ENCODE results near the gene LIG1. TPM values are rescaled to one million over a fixed set of nuclear protein-coding genes. Genes with fewer than 3 reads are reported as not detected.
A peak's percentile ranks its signal among the peaks of the same experiment; 100 is the strongest.

Gene LIG1
- total RNA-seq, 4 donors from 2014 or later, result 2.7 to 12.6 (median 7.1) TPM

DNA sequence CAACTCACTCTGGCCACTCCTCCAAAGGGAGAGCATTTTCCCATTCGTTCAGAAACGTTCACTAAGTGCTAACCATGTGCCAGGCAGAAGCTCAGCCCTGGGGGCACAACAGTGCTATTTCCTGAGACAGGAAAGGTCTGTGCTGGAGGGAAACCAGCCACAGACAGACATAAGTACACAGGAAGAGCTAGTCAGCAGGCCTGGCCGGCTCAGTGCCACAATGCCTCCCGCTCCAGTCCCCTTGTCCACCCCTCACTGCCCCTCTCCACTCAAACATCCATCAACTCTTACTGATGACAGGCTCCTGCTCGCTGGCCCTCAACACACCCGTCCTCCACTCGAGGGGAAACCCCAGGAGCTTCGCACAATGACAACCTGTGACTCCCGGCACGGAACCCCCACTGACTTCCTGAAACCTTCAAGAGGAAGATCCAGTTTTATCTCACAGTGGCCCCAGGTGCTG lies 48.2 kb downstream of the LIG1 start:
- Histone ChIP-seq H3K4me1 (peaks cover 0 to 5% (median 0%) of the 10 kb centered on the region in 3 donors), H3K27ac (no peak overlapping the region), H3K36me3 (peaks cover 0 to 35% of the 10 kb centered on the region in 2 donors), H3K4me3 (no peak overlapping the region), H3K9me3 (no peaks in the 10 kb centered on the region), H3K27me3 (no peaks in the 10 kb centered on the region)
- no peak for TF ChIP-seq POLR2A (IDR thresholded peaks at IDR 0.05)
- TF ChIP-seq POLR2AphosphoS5 (IDR thresholded peaks at IDR 0.05), result no peak
- no peak for TF ChIP-seq EP300 (IDR thresholded peaks at IDR 0.05)
- TF ChIP-seq, protein P1, sequence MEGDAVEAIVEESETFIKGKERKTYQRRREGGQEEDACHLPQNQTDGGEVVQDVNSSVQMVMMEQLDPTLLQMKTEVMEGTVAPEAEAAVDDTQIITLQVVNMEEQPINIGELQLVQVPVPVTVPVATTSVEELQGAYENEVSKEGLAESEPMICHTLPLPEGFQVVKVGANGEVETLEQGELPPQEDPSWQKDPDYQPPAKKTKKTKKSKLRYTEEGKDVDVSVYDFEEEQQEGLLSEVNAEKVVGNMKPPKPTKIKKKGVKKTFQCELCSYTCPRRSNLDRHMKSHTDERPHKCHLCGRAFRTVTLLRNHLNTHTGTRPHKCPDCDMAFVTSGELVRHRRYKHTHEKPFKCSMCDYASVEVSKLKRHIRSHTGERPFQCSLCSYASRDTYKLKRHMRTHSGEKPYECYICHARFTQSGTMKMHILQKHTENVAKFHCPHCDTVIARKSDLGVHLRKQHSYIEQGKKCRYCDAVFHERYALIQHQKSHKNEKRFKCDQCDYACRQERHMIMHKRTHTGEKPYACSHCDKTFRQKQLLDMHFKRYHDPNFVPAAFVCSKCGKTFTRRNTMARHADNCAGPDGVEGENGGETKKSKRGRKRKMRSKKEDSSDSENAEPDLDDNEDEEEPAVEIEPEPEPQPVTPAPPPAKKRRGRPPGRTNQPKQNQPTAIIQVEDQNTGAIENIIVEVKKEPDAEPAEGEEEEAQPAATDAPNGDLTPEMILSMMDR (IDR thresholded peaks at IDR 0.05), result no peak
- 50 to 80% methylated on average over 2 to 7 of the region's 10 CpGs for WGBS, 2 donors (ENCODE audit: low coverage in 1 of 2)
- peak; percentile 48 for ATAC-seq

- H3K9me3 ChIP-seq, result no peaks in the 10 kb centered on the region
- TF ChIP-seq, protein P1 (IDR thresholded peaks at IDR 0.05), result no peak
- TF ChIP-seq EP300 (IDR thresholded peaks at IDR 0.05) (no peak), POLR2A (IDR thresholded peaks at IDR 0.05) (no peak), POLR2AphosphoS5 (IDR thresholded peaks at IDR 0.05) (no peak)
- no peak overlapping the region for H3K4me3 ChIP-seq
- H3K36me3 ChIP-seq, result peaks cover 0 to 36% of the 10 kb centered on the region in 2 donors
- peaks cover 0 to 5% (median 0%) of the 10 kb centered on the region in 3 donors for H3K4me1 ChIP-seq
- H3K27me3 ChIP-seq, result no peaks in the 10 kb centered on the region
- no peak overlapping the region for H3K27ac ChIP-seq
- WGBS, 2 donors (ENCODE audit: low coverage in 1 of 2), result 81 to 91% methylated on average over 4 to 5 of the region's 14 CpGs
- no peak for ATAC-seq
Measured at GRCh38 chr19:48121066-48121465, 49.1 kb downstream of the LIG1 start.

DNA sequence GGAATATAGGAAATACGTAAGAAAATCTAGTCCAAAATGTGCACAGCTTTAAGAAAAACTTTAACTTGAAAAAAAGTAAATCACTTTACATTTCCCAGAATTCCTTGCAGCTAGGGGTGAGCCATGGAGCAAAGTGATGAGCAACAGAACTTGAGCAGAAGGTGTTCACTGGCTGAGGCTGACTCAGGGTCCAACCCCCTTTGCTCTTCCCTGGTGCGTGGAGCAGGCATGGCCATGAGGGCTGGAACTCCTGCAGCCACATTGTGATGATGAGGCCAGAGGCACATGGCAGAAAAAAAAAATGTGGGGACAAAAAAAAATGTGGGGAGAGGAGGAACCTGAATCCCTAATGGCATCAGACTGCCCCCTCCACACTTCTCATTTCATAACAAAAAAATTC lies 49.6 kb downstream of the LIG1 start:
- 89 to 92% methylated on average over 2 of the region's 2 CpGs for WGBS, 2 donors (ENCODE audit: low coverage in 1 of 2)
- Histone ChIP-seq H3K4me1 (peaks cover 0 to 5% (median 0%) of the 10 kb centered on the region in 3 donors), H3K36me3 (peaks cover 0 to 40% of the 10 kb centered on the region in 2 donors)

GRCh38 chr19:48118131-48118517 lies 52.0 kb downstream of the LIG1 start:
- ATAC-seq, result no peak
- no peaks in the 10 kb centered on the region for H3K27me3 ChIP-seq
- no peaks in the 10 kb centered on the region for H3K4me1 ChIP-seq
- TF ChIP-seq POLR2A (IDR thresholded peaks at IDR 0.05), result no peak
- no peak for TF ChIP-seq EP300 (IDR thresholded peaks at IDR 0.05)
- TF ChIP-seq POLR2AphosphoS5 (IDR thresholded peaks at IDR 0.05), result no peak
- TF ChIP-seq, protein P1 (IDR thresholded peaks at IDR 0.05), result no peak
- WGBS, 2 donors (ENCODE audit: low coverage in 1 of 2), result 71 to 85% methylated on average over 4 to 10 of the region's 11 CpGs
- H3K36me3 ChIP-seq, result peaks cover 0 to 34% of the 10 kb centered on the region in 2 donors
- no peaks in the 10 kb centered on the region for H3K9me3 ChIP-seq
- no peak overlapping the region for H3K4me3 ChIP-seq
- H3K27ac ChIP-seq, result no peak overlapping the region

More for the DNA sequence above, 49.6 kb downstream of the LIG1 start:
- Histone ChIP-seq H3K4me3 (no peak overlapping the region), H3K9me3 (no peaks in the 10 kb centered on the region), H3K27me3 (no peaks in the 10 kb centered on the region), H3K27ac (no peak overlapping the region)
- TF ChIP-seq, protein P1 (IDR thresholded peaks at IDR 0.05), result no peak
- no peak for TF ChIP-seq POLR2A (IDR thresholded peaks at IDR 0.05)
- TF ChIP-seq EP300 (IDR thresholded peaks at IDR 0.05), result no peak
- TF ChIP-seq POLR2AphosphoS5 (IDR thresholded peaks at IDR 0.05), result no peak
- ATAC-seq, result no peak

GRCh38 chr19:48117515-48118130 lies 52.5 kb downstream of the LIG1 start:
- H3K4me1 ChIP-seq, result no peaks in the 10 kb centered on the region
- no peak overlapping the region for H3K4me3 ChIP-seq
- TF ChIP-seq POLR2A (IDR thresholded peaks at IDR 0.05), result no peak
- TF ChIP-seq EP300 (IDR thresholded peaks at IDR 0.05), result no peak
- H3K36me3 ChIP-seq, result peaks cover 0 to 29% of the 10 kb centered on the region in 2 donors
- H3K27me3 ChIP-seq, result no peaks in the 10 kb centered on the region
- WGBS, 2 donors (ENCODE audit: low coverage in 1 of 2), result 60 to 70% methylated on average over 1 to 5 of the region's 12 CpGs
- H3K27ac ChIP-seq, result no peak overlapping the region
- ATAC-seq, result no peak
- no peaks in the 10 kb centered on the region for H3K9me3 ChIP-seq
